NK-92 (cell line): ENCODE results near the gene ADAT3.

ENCODE experiments used
- DNase-seq: peaks from one replicate; lab custom pipeline; 2025; ENCODE audit not compliant: unreplicated experiment; lab: John Stamatoyannopoulos, UW

The ADAT3 gene

GRCh38 chr19:1905110-1905862, at the start of gene ADAT3, which contains the start of gene SCAMP4:
Gene ADAT3 (plus strand): TSS chr19:1905399. CDS start chr19:1912048, 6,649 bp downstream.
Gene SCAMP4 (plus strand): TSS chr19:1905399. CDS start chr19:1915020, 9,621 bp downstream.
- peak; percentile 78 for DNase-seq

GRCh38 chr19:1855828-1856255, 49.4 kb upstream of the ADAT3 start:
- no peak for DNase-seq

GRCh38 chr19:1856345-1856697, 48.9 kb upstream of the ADAT3 start:
- no peak for DNase-seq

GRCh38 chr19:1856698-1857603, 48.2 kb upstream of the ADAT3 start:
- no peak for DNase-seq

GRCh38 chr19:1857648-1858326, 47.4 kb upstream of the ADAT3 start:
- no peak for DNase-seq

- DNase-seq, result no peak
Measured at GRCh38 chr19:1858412-1859081, 46.7 kb upstream of the ADAT3 start.

- no peak for DNase-seq
Measured at GRCh38 chr19:1859331-1859781, 45.8 kb upstream of the ADAT3 start.

GRCh38 chr19:1860042-1860775, 45.0 kb upstream of the ADAT3 start:
- no peak for DNase-seq

- DNase-seq, result no peak
Measured at GRCh38 chr19:1860821-1861598, 44.2 kb upstream of the ADAT3 start.

GRCh38 chr19:1861599-1862031, 43.6 kb upstream of the ADAT3 start:
- DNase-seq, result no peak

GRCh38 chr19:1862068-1862423, 43.2 kb upstream of the ADAT3 start:
- DNase-seq, result no peak

- no peak for DNase-seq
Measured at GRCh38 chr19:1862424-1863327, 42.5 kb upstream of the ADAT3 start.

GRCh38 chr19:1863328-1863637, 41.9 kb upstream of the ADAT3 start, which contains the start of gene KLF16:
Gene KLF16 (minus strand): TSS chr19:1863579. CDS start chr19:1863497, 82 bp downstream.
- no peak for DNase-seq

GRCh38 chr19:1863638-1864479, 41.3 kb upstream of the ADAT3 start:
- DNase-seq, result no peak

- no peak for DNase-seq
Measured at GRCh38 chr19:1864480-1865171, 40.6 kb upstream of the ADAT3 start.

- DNase-seq, result no peak
Measured at GRCh38 chr19:1865172-1866010, 39.8 kb upstream of the ADAT3 start.
